Stimulated activated CD8-positive, alpha-beta memory T cell treated with anti-CD3 and anti-CD28 coated beads, Interleukin-12 subunit alpha, Interleukin-12 subunit beta, amount 100 ng/mL, for 1 hour (primary cell): ENCODE measurements around the gene DMD.

Experiments used
- DNase-seq: peaks from one replicate; pipeline ENCODE4 v3.0.0-alpha.2; 2020; ENCODE audit warnings: low read depth

DMD gene

GRCh38 chrX:32480019-32480418, 731.3 kb downstream of the DMD start:
- DNase-seq = no peak

- no peak for DNase-seq
Measured at GRCh38 chrX:32472364-32472763, 739.0 kb downstream of the DMD start.

- no peak for DNase-seq
Measured at GRCh38 chrX:32455704-32456103, 755.6 kb downstream of the DMD start.

- no peak for DNase-seq
Measured at GRCh38 chrX:32451954-32452695, 759.2 kb downstream of the DMD start.

- DNase-seq = no peak
Measured at GRCh38 chrX:32448945-32449344, 762.4 kb downstream of the DMD start.

GRCh38 chrX:32448320-32448719, 763.0 kb downstream of the DMD start:
- DNase-seq = no peak

- DNase-seq = no peak
Measured at GRCh38 chrX:32447640-32448039, 763.7 kb downstream of the DMD start.

- no peak for DNase-seq
Measured at GRCh38 chrX:32443841-32444240, 767.5 kb downstream of the DMD start.

GRCh38 chrX:32421266-32421665, 790.1 kb downstream of the DMD start:
- no peak for DNase-seq

GRCh38 chrX:32408389-32408788, 803.0 kb downstream of the DMD start:
- no peak for DNase-seq

- DNase-seq = no peak
Measured at GRCh38 chrX:32397562-32398216, 813.7 kb downstream of the DMD start.

- no peak for DNase-seq
Measured at GRCh38 chrX:32395878-32396277, 815.5 kb downstream of the DMD start.

- DNase-seq = no peak
Measured at GRCh38 chrX:32392655-32393054, 818.7 kb downstream of the DMD start.

- DNase-seq = no peak
Measured at GRCh38 chrX:32370456-32371205, 840.7 kb downstream of the DMD start.

GRCh38 chrX:32293962-32294700, 917.2 kb downstream of the DMD start:
- DNase-seq = no peak

- DNase-seq = no peak
Measured at GRCh38 chrX:32289356-32289755, 922.0 kb downstream of the DMD start.

- DNase-seq = no peak
Measured at GRCh38 chrX:32281853-32282252, 929.5 kb downstream of the DMD start.

GRCh38 chrX:32280921-32281320, 930.4 kb downstream of the DMD start:
- no peak for DNase-seq

GRCh38 chrX:32280489-32280888, 930.9 kb downstream of the DMD start:
- no peak for DNase-seq

- no peak for DNase-seq
Measured at GRCh38 chrX:32276153-32276552, 935.2 kb downstream of the DMD start.

GRCh38 chrX:32269866-32270265, 941.5 kb downstream of the DMD start:
- no peak for DNase-seq

- no peak for DNase-seq
Measured at GRCh38 chrX:32268207-32268606, 943.1 kb downstream of the DMD start.
